Uterus (tissue), 4 donors: ENCODE measurements around the gene CCL21. TPM values are rescaled to one million over a fixed set of nuclear protein-coding genes. Genes with fewer than 3 reads are reported as not detected.
"Not testable (repeated sequence)": the region's sequence is repeated elsewhere in the genome, so short reads cannot be mapped to it uniquely, and the experiment has no call there.

Experiments
- DNase-seq, 2 donors: peaks; one replicate each; pipeline ENCODE4 v3.0.0-alpha.2; 2019 to 2020
- H3K27ac ChIP-seq, 2 donors: fragments of 200-600 bp; sonication (generic); 1 replicate in 1 of 2; 2 replicates in 1 of 2; pipeline ENCODE4 v1.5.1; 2016 to 2018
- H3K27me3 ChIP-seq, 2 donors: fragments of 200-600 bp; sonication (generic); one replicate each; pipeline ENCODE4 v1.5.1; 2018 to 2019; ENCODE audit warnings: control low read depth in 1 of 2
- H3K36me3 ChIP-seq, 2 donors: fragments of 200-600 bp; sonication (generic); one replicate each; pipeline ENCODE4 v1.5.1; 2019; ENCODE audit warnings: control low read depth in 1 of 2
- H3K4me1 ChIP-seq, 2 donors: fragments of 200-600 bp; sonication (generic); one replicate each; pipeline ENCODE4 v1.5.1; 2018 to 2019; ENCODE audit warnings: control low read depth in 1 of 2
- H3K4me3 ChIP-seq, 2 donors: fragments of 200-600 bp; sonication (generic); 1 replicate in 1 of 2; 2 replicates in 1 of 2; pipeline ENCODE4 v1.5.1; 2018 to 2019; ENCODE audit warnings: mild to moderate bottlenecking in 1 of 2
- H3K9me3 ChIP-seq, 2 donors: fragments of 200-600 bp; sonication (generic); one replicate each; pipeline ENCODE4 v1.5.1; 2019; ENCODE audit warnings: control low read depth in 1 of 2
- POLR2A ChIP-seq, 2 donors: fragments of 450-650 bp; IDR thresholded peaks; one replicate each; pipeline ENCODE4 v1.6.1; 2016; ENCODE audit warnings: antibody characterized with exemption in 2 of 2, mild to moderate bottlenecking in 1 of 2, moderate library complexity in 1 of 2
- intact Hi-C: fragments of 100-400 bp; cut with DNase I; formaldehyde crosslinking; loops from one replicate; pipeline ENCODE4 v1.15.1; 2023; ENCODE audit warnings: low total_unique reads
- total RNA-seq, 4 donors: library from RNA; depleted of rRNA in 3 of 4; stranded (reverse); fragments of >200 nt in 3 of 4; gene quantifications; one replicate each; pipeline versions ENCODE4 v1.1.0 to v1.2.4, GENCODE V29; 2014 to 2023
- TF ChIP-seq, protein P1 (sequence below), 4 experiments: fragments of 200-600 bp in 2 of 4; fragments of 450-650 bp in 2 of 4; sonication (generic) in 2 of 4; IDR thresholded peaks; one replicate each; pipeline ENCODE4 v1.5.1; 2016 to 2019; ENCODE audit warnings: antibody characterized with exemption in 4 of 4, mild to moderate bottlenecking in 2 of 4, moderate library complexity in 1 of 4
- donor health status: DM: yes; HTN: yes; CAD: no.

The CCL21 gene
- total RNA-seq, result 100 to 1,000 TPM in 2 of 4 donors, 10 to 100 TPM in 1, 1 to 10 TPM in 1; 7.6 to 248 (median 87.1) TPM

GRCh38 chr9:34710023-34710422 lies at the start of gene CCL21:
TSS of gene CCL21 (minus strand) at chr9:34710136. CDS start at chr9:34710066, 70 bp downstream.
- Histone ChIP-seq H3K36me3 (no peaks in the 10 kb centered on the region), H3K9me3 (no peaks in the 10 kb centered on the region), H3K27ac (no peak within 1 kb of the TSS), H3K4me1 (no peaks in the 10 kb centered on the region), H3K4me3 (no peak within 1 kb of the TSS), H3K27me3 (no peaks in the 10 kb centered on the region)
- peak; percentile 29 to 40 for DNase-seq
- intact Hi-C loops, result no loop called here
- no peak for TF ChIP-seq POLR2A (IDR thresholded peaks at IDR 0.05)
- TF ChIP-seq, protein P1, sequence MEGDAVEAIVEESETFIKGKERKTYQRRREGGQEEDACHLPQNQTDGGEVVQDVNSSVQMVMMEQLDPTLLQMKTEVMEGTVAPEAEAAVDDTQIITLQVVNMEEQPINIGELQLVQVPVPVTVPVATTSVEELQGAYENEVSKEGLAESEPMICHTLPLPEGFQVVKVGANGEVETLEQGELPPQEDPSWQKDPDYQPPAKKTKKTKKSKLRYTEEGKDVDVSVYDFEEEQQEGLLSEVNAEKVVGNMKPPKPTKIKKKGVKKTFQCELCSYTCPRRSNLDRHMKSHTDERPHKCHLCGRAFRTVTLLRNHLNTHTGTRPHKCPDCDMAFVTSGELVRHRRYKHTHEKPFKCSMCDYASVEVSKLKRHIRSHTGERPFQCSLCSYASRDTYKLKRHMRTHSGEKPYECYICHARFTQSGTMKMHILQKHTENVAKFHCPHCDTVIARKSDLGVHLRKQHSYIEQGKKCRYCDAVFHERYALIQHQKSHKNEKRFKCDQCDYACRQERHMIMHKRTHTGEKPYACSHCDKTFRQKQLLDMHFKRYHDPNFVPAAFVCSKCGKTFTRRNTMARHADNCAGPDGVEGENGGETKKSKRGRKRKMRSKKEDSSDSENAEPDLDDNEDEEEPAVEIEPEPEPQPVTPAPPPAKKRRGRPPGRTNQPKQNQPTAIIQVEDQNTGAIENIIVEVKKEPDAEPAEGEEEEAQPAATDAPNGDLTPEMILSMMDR (IDR thresholded peaks at IDR 0.05), result no peak

DNA sequence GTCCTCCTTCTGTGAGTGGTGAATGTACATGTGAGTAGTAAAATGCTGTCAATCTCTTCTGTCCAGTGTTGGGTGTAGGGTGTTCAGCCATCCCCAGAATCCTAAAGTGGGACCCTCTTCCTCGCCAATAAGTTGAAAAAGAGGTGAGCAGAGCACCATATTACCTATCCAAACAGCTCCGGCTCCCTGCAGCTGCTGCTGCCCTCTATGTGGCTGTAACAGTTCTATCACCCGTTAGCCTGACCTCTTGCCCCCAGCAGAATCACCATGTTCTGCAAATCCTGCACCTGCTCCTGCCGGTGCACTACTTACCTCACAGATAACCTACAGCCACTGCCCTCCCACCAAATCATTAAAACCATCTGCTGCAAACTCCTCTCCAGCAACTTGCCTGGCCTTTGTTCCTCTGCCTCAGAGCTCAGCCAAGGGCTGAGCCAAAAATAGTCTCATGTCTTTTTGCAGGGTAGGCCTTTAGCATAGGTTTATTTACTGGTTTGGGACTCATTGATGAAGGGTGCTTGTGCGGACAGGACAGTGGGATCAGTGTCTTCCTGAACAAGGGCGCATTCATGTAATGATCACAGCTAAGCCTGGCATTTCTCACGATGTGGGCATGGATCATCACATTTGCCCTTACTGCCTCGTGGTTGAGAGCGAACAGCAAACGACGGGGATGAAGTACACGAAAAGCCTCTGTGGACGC lies 49.6 kb upstream of the CCL21 start:
- Histone ChIP-seq H3K9me3 (no peaks in the 10 kb centered on the region), H3K27ac (no peak overlapping the region), H3K4me1 (no peaks in the 10 kb centered on the region), H3K36me3 (no peaks in the 10 kb centered on the region), H3K4me3 (no peak overlapping the region), H3K27me3 (no peaks in the 10 kb centered on the region)
- DNase-seq, result no peak
- TF ChIP-seq, protein P1 (IDR thresholded peaks at IDR 0.05), result no peak
- TF ChIP-seq POLR2A (IDR thresholded peaks at IDR 0.05), result no peak
- intact Hi-C loops, result no loop called here

DNA sequence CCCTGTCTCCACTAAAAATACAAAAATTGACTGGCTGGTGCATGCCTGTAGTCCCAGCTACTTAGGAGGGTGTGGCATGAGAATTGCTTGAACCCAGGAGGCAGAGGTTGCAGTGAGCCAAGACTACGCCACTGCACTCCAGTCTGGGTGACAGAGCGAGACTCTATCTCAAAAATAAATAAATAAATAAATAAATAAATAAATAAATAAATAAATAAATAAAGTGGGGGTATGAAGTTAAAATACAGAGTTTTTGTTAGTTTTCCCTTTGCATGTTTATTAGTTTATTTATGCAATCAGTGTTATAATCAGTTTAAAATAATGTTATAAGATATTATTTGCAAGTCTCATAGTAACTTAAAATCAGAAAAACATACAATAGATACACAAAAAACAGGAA lies 40.4 kb upstream of the CCL21 start:
- H3K4me1 ChIP-seq, intact Hi-C loops, DNase-seq, H3K9me3 ChIP-seq, H3K36me3 ChIP-seq, H3K27me3 ChIP-seq, H3K4me3 ChIP-seq, H3K27ac ChIP-seq: not testable (repeated sequence)

DNA sequence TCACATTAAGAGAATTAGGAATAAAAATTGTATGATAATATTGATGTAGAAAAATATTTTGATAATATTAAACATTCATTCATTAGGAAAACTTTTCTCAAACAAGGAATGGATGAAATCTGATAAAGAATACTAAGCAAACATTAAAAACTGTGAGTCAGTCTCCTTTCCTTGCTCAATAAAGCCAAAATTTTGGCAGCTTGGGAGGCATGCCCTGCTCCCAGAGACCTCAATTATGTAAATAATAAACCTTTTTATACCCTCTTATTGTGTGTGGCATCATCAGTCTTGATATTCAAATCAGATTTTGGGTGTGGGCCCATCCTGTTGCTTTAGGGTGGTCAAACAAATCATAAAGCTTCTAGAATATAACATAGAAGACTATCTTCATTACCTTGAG lies 36.6 kb upstream of the CCL21 start:
- Histone ChIP-seq H3K4me1 (no peaks in the 10 kb centered on the region), H3K9me3 (peaks cover 0 to 2% of the 10 kb centered on the region in 2 donors), H3K27ac (no peak overlapping the region), H3K27me3 (no peaks in the 10 kb centered on the region), H3K36me3 (no peaks in the 10 kb centered on the region), H3K4me3 (no peak overlapping the region)
- no peak for TF ChIP-seq POLR2A (IDR thresholded peaks at IDR 0.05)
- TF ChIP-seq, protein P1 (IDR thresholded peaks at IDR 0.05), result no peak
- intact Hi-C loops, result no loop called here
- DNase-seq, result no peak

DNA sequence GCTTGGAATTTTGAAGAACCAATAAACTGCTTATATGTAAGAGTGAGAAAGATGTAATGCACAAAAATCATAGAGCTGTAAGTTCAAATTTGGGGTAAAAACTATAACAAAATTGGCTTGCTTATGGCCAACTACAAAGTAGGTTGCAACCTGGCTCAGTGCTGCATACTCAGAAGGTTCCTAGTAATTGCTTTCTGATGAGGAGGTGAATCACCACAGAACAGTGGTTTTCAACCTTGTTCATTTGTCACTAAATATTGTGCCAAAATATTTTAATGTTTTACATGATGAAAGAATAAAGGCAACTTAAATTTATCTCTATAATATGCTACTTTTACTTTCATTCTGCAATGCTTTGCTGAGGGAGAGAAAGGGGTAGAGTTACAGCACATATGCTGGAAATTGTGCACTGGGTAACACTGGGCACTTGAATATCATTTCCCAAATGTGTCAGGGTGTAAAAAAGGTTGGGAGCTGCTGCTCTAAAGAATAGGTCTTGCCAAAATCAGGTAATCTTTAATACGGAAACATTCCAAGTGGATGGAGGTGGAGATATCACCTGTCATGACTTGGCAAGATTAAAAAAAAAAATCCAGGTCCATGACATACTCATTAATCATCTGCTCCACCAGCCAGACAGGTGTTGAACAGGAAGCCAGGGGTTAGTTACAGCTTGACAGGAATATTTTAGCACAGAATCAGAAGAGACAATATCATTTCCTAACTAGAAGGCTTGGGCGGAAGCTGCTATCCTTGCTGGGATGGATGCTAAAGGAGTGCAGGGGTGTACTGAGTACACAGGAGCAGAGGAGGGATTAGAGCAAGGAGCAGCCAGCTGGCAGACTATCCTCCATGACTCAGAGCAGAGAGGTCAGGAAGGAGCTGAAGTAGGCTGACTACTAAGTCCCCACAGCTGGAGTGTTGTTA lies 34.6 kb upstream of the CCL21 start:
- peaks cover 0 to 2% of the 10 kb centered on the region in 2 donors for H3K9me3 ChIP-seq
- H3K27ac ChIP-seq, result no peak overlapping the region
- no peak for TF ChIP-seq POLR2A (IDR thresholded peaks at IDR 0.05)
- TF ChIP-seq, protein P1 (IDR thresholded peaks at IDR 0.05), result no peak
- no peaks in the 10 kb centered on the region for H3K27me3 ChIP-seq
- DNase-seq, result peak in 1 of 2 donors; percentile 57
- intact Hi-C loops, result no loop called here
- H3K36me3 ChIP-seq, result no peaks in the 10 kb centered on the region
- H3K4me1 ChIP-seq, result no peaks in the 10 kb centered on the region
- no peak overlapping the region for H3K4me3 ChIP-seq
